GM21717 (cell line): ENCODE measurements around the gene CHRNA5.

Source experiments
- ATAC-seq: cut with Tn5 transposase; IDR thresholded peaks from one replicate; pipeline ENCODE4 v1.9.1; 2021; ENCODE audit warnings: mild to moderate bottlenecking, moderate library complexity; ENCODE audit not compliant: unreplicated experiment

CHRNA5 gene

DNA sequence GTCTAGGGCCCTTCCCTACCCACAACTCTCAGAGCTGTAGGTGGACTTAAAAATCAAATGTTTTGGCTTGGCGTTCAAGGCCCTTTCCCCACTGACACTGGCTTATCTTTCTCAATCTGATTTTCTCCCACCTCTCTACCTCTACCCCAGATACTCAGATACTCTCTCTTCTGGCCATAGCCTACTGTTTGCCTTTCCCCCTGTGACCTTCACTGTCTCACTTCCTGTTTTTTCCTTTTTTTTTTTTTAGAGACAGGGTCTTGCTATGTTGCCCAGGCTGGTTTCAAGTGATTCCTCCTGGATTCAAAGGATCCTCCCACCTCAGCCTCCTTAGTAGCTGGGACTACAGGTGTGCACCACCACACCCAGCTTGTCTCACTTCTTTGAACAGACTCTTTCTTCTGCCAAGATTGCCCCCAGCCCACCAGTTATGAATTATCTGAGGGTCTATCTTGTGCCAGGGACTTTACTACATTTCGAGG, 71.1 kb downstream of the CHRNA5 start:
- no peak for ATAC-seq

DNA sequence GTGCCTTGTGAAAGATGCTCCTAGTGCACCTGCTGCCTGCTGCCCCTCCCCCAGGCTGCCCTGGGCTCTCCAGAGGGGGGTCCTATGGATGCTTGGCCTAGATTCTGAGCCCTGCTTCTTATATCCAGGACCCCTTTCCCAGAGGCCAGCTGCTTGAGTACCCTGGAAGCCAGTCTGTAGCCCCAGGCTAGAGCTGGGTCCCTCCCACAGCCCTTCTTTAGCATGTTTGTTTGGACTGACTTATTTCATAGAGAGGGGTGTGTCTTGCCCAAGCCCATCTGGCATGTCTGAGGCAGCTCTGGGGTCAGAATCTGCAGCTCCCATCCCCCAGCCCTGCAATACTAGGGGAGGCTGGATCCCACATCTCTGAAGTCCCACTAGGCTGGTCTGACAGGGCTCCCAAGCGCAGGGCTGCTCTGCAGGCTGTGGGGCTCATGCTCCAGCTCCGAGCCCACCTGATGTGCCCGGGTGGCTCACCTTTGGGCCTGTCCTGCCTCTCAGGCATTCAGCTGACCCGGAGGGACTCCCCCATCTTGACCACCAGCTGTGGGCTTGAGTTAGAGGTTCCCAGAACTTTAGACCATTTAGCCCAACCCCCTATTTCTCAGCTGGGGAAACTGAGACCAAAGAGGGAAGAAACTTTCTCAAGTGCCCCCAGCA, 72.6 kb downstream of the CHRNA5 start:
- no peak for ATAC-seq

DNA sequence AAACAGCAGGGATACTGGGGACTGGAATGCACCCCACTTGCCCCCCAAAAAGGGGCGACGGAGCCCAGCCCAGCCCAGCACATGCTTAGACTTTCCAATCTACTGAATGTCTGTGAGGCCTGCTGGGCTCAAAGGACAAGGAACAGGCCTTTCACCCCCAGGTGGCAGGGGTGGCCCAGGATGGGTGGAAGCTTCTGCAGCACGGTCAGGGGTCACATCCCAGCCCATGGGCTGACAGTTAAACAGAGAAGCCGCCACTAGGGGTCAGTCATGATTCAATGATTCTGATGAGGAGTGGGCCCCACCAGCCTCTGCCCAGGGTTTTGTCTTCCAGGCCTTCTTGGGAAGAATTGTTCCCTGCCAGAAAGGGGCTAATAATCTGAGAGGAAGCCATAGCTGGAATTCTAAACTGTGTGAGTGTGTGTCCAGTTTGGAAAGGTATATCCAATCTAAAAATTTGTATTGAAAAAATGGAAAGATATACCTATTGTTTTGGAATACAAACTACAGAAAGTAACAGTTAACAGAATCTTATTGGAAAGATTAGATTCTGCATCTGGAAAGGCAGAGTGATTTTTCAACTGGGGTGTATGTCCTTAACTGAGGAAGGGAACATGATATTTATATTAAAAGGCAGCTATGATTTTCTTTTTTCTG, 73.5 kb downstream of the CHRNA5 start:
- ATAC-seq = no peak

DNA sequence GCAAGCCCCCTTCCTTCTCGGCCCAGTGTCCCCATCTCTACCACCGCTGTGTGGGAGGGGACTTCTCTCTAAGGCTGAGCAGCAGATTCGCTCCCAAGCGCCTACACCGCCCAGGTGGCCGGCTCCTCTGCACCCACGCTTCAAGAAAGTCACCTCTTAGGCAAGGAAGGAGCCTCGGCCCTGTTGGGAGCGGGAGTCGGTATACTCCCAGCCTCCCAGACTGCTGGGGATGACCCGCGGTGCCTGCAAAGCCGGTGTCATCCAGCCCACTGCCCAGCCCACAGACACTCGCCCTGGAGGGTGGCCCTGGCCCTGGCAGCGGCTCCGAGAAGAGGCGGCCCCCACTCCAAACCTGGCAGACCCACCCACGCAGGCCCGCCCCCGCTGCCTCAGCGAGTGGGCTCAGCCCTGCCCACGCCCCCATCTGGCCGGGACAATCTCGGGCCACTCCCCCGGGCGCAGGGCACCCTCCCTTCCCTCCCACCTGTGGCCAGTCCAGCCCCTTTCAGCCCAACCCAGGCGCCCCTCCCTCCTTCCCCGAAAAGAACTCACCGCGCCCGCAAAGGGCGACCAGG, 75.3 kb downstream of the CHRNA5 start:
- no peak for ATAC-seq

DNA sequence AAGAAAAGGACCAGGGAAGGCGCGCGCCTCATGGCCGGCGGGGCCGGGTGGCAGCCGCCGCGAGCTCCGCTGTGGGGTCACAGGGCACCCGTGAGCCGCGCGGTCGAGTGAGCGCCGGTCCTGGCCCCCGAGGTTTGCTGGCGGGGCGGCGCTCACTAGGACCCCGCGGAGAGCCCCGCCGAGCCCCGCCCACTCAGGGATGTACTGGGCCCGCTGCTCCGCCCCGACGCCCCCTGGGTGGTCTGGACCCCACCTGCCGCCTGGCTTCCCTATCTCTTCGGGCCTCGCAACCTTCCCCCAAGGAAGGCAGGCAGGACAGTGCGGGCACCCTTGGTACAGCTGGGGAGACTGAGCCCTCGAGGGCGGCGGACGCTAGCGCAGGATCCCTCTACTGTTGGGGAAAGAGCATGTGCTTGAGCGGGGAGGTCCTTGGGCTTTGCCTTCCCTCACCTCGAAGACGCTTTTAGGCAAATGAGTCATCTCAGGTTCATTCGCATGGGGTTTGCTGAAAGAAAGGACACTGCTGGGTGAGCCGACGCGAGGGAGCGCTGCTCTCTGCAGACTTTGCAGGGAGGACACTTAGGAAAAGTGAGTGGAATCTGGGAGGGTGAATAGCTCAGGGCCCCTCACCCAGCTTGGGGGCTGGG, 75.9 kb downstream of the CHRNA5 start, which contains the start of gene CHRNB4:
CHRNB4 (minus strand) TSS at position 109 of the 647 bp plus-strand sequence; CDS start at position 32, 77 bp downstream.
- no peak for ATAC-seq

DNA sequence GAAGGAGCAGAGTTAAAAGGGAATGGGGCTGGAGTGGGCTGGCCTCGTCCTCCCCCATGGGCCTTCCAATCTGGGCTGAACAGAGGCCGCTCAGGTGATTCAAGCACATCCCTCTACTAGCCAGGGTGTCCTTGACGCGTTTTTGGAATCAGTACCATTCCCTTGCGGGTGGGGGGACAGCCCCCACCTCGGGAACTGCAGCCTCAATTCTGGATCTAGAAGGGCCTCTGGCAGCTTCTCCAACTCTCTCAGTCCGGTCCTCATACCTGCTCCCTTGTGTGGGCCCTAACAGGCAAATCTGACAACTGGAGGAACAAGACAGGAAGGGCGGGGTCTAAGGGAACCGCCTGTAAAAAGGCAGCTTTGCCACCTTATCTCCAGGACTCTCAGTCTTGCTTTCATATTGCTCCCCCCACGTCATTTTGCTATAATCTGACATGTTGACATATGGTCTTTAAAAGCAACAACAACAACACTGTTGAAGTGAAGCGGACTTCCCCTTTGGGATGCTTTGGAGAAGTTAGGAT, 76.5 kb downstream of the CHRNA5 start:
- ATAC-seq = no peak

DNA sequence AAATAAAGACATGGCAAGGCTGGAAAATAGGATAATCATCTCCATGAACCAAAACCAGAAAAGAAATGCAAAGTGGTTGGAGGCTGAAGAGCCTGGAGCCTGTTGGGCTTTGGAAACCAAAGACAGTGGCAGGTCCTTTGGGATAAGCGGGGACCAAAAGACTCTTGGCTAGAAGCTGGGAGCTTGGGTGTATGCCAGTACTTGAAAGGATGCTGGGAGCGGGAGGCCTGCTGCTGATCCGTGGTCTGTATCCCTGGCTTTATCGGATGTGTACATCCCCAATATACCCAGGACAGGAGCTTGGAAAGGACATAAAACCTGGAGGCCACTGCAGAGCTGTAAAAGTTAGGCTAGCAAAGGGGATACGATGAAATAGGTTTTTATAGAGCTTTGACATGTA, 77.0 kb downstream of the CHRNA5 start:
- no peak for ATAC-seq
